Stimulated activated CD8-positive, alpha-beta memory T cell treated with anti-CD3 and anti-CD28 coated beads, Interleukin-12 subunit alpha, Interleukin-12 subunit beta, amount 100 ng/mL, for 24 hours (primary cell): ENCODE results near the gene OR4B1.
"Not testable (repeated sequence)": the region's sequence is repeated elsewhere in the genome, so short reads cannot be mapped to it uniquely, and the experiment has no call there.

Source experiments
- DNase-seq: peaks from one replicate; pipeline ENCODE4 v3.0.0-alpha.2; 2020; ENCODE audit errors: extremely low read depth

Gene OR4B1, protein sequence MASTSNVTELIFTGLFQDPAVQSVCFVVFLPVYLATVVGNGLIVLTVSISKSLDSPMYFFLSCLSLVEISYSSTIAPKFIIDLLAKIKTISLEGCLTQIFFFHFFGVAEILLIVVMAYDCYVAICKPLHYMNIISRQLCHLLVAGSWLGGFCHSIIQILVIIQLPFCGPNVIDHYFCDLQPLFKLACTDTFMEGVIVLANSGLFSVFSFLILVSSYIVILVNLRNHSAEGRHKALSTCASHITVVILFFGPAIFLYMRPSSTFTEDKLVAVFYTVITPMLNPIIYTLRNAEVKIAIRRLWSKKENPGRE

GRCh38 chr11:48216510-48216909, at the start of gene OR4B1:
TSS of gene OR4B1 (plus strand) at chr11:48216810. CDS start at chr11:48216810, 0 bp downstream.
- no peak for DNase-seq

- DNase-seq: no peak
Observed at GRCh38 chr11:48167380-48167779, 49.2 kb upstream of the OR4B1 start.

GRCh38 chr11:48168815-48169214, 47.8 kb upstream of the OR4B1 start:
- DNase-seq: no peak

- no peak for DNase-seq
Observed at GRCh38 chr11:48169259-48169658, 47.4 kb upstream of the OR4B1 start.

DNA sequence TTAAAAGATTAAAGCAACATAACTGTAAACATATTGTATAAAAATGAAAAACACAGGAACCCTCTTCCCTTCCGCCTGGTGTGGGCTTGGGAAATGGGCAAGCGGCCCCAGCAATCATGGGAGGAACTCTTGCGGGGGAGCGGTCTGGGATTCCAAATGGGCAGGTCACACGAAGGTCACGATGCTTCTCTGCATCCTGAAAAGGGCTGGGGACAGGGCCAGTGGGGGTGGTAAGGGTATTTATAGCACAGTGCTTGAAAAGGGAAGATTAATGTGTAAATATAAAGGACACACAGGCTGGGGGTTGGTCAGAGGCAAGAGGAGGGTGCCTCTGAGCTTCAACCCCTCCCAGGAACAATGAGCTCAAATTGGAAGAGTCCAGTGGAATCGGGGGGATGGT, 46.9 kb upstream of the OR4B1 start:
- DNase-seq: no peak

DNA sequence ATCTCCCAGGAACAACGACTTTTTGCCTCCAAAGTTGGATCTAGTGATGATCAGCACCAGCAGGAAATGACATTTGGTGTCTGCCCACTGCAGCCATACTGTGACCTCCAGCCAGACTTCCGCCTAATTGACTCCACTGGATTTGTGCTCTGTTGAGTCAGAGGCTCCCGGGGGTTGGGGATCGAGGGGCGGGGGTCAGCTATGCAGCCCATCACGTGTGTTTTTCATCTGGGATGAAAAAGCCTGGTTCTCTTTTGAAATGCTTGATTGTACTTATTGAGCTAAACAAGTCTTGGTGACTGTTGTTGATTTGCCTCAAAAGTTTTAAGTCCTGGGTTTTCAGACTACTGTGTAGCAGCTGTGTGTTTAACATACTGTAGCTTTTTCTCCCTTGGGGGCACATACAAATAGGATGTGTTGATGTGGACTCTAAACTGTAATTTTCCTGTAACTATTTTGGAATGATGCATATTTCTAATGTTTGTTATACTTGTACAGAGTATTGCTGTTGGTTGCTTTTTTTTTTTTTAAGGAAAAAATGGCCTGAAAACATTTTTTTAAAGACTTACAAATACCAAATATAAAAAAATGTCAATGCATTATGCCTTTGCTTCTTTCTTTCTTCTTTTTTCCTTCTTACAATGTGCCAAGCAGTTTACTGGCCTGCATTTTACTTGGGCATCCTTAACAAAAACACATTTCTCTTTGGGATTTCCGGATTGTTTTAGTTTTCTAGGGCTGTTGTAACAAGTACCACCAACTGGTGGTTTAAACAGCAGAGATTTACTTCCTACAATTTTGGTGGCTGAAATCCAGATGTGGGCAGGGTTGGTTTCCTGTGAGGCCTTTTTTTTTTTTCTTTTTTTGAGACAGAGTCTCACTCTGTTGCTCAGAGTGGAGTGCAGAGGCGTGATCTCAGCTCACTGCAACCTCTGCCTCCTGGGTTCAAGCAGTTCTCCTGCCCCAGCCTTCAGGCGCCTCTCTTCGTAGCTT, 46.1 kb upstream of the OR4B1 start:
- DNase-seq: no peak

DNA sequence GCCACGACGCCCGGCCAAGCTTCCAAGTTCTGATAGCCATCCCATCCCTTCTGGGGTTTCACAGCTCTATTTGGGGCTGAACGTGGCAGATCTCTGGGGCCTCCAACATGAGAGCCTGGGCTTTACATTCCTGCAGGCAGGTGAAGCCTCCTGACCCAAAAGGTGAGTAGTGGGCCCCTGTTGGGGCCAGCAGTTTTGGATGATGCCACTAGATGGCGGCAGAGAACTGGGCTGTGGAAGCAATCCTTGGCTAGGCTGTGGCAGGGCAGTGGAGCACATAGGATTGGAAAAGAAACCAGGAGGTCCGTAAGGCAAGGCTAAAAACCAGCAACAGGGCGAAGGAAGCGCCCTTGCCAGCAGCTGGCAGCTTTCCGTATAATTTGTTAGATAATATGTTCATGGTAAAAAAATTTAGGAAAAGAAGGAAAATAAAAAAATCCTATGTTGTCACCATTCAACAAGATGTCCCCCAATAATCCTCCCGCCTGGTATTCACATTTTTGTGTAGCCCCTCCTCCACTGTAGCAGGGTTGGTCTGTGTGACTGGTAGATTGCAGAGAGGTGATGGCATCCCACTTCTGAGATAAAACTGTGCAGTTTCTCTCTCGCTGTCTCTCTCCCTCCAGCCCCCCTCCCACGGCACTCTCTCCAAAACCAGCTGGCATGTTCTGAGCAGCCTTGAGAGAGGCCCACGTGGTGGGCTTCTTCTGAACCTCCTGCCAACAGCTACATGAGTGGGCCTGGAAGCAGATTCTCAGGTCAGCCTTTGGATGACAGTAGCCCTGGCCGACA, 43.6 kb upstream of the OR4B1 start:
- peak; percentile 5 for DNase-seq

- DNase-seq: no peak
Observed at GRCh38 chr11:48177661-48178060, 38.9 kb upstream of the OR4B1 start.

GRCh38 chr11:48180627-48181026, 36.0 kb upstream of the OR4B1 start:
- DNase-seq: no peak

- DNase-seq: no peak
Observed at GRCh38 chr11:48182860-48183526, 33.6 kb upstream of the OR4B1 start.

- DNase-seq: no peak
Observed at GRCh38 chr11:48184452-48184851, 32.2 kb upstream of the OR4B1 start.

GRCh38 chr11:48190906-48191654, 25.5 kb upstream of the OR4B1 start:
- DNase-seq: not testable (repeated sequence)

GRCh38 chr11:48193876-48194275, 22.7 kb upstream of the OR4B1 start:
- DNase-seq: no peak

DNA sequence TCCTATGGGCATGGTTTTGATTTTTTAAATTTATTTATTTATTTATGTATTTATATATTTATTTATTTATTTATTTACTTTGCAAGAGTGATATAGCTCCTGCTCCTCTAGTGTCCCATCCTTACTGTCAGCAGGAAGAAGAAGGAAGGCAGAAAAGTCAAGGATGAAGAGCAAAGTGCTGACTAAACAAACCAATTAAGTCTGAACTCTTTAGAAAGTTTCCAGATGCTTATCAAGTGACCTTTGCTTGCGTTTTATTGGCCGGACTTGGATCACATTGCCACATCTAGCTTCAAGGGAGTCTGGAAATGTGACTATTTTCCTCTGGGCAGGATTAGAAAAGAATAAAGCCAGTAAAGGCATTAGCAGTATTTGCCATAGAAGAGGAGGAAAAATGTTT, 8.7 kb upstream of the OR4B1 start:
- DNase-seq: no peak

DNA sequence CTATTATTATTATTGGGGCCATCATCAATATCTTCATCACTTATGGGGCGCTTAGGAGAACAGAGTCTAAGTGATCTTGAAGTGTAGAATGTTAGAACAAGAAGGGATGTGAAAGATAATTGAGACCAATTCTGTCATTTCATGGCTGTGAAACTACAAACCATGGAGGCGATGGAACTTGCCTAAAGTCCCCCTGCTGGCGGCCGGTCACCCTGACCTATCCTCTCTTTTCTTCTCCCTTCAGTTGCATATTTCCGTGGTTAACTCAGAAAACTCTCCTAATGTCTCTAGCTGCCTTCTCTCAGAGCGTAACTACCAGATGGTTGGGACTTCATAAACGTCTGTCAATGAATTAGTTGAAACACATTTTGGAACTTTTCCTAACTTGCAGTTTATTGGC, 6.6 kb upstream of the OR4B1 start:
- no peak for DNase-seq

DNA sequence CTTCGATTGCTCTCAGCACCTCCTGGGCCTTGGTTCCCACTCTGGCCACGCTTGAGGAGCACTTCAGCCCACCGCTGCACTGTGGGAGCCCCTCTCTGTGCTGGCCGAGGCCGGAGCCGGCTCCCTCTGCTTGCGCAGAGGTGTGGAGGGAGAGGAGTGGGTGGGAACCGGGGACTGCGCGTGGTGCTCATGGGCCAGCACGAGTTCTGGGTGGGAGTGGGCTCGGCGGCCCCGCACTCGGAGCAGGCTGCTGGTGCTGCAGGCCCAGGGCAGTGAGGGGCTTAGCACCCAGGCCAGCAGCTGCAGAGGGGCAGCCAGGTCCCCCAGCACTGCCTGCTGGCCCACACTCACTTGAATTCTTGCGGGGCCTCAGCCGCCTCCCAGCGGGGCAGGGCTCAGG, 12.2 kb downstream of the OR4B1 start:
- no peak for DNase-seq

DNA sequence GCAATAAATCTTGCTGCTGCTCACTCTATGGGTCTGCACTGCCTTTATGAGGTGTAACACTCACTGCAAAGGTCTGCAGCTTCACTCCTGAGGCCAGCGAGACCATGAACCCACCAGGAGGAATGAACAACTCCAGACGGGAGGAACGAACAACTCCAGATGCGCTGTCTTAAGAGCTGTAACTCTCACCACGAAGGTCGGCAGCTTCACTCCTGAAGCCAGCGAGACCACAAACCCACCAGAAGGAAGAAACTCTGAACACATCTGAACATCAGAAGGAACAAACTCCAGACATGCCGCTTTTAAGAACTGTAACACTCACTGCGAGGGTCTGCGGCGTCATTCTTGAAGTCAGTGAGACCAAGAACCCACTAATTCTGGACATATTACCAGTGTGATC, 13.4 kb downstream of the OR4B1 start:
- not testable (repeated sequence) for DNase-seq

GRCh38 chr11:48237727-48238126, 21.1 kb downstream of the OR4B1 start:
- DNase-seq: no peak

DNA sequence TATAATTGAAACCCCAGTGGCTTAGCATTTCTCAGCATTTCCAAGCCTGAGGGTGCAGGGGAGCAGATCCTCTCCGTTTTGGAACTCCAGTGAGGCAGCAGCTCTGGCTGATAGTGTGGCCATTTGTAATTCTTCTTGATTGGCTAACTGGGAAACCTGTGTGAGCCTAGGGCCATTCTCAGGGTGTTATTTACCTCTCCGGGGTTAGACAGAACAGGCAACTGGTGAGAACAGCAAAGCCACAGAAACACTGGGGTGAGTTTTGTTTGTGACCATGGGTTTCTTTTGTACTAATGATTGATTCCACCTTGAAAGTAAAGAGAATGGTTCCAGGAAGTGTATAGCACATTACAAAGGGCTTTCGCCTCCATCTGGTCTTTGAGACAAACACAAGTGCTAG, 25.9 kb downstream of the OR4B1 start:
- DNase-seq: no peak

DNA sequence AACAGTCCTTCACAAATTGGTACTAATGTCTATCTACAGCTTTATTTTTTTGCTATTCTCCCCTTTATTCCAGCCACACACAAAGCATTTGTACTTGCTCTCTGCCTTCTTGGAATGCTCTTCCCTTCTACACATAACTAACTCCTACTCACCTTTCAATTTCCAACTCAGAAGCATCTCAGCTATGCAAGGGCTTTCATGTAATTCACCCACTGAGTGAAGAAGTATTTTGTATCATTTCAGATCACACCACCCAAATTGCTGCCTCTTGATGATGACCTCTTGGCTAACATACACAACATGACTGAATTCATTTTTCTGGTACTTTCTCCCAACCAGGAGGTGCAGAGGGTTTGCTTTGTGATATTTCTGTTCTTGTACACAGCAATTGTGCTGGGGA, 28.2 kb downstream of the OR4B1 start, which contains the start of gene OR4X2:
Gene OR4X2 (plus strand): TSS at position 301 of the 400 bp plus-strand sequence. CDS start 0 bp downstream, at position 301.
- no peak for DNase-seq

DNA sequence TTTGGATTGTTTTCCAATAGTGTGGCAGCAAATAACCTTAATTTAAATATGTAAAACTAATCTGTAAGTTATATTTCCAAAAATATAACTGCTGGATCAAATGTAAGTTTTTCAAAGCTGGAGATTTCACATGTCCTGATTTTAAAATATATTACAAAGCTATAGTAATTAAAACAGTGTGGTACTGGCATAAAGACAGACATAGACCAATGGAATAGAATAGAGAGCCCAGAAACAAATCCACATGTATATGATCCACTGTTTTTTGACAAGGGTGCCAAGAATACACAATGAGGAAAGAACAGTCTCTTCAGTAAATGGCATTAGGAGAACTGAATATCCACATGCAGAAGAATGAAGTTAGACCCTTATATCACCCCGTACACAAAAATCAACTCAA, 32.3 kb downstream of the OR4B1 start:
- no peak for DNase-seq
